Measurements from ENCODE around the gene RAB7A. TPM values are rescaled to one million over a fixed set of nuclear protein-coding genes. Genes with fewer than 3 reads are reported as not detected.
A peak's percentile ranks its signal among the peaks of the same experiment; 100 is the strongest.
"Not testable (repeated sequence)": the region's sequence is repeated elsewhere in the genome, so short reads cannot be mapped to it uniquely, and the experiment has no call there.

RAB7A gene
- total RNA-seq, 1 experiment from 2014 or later: 172 TPM

DNA sequence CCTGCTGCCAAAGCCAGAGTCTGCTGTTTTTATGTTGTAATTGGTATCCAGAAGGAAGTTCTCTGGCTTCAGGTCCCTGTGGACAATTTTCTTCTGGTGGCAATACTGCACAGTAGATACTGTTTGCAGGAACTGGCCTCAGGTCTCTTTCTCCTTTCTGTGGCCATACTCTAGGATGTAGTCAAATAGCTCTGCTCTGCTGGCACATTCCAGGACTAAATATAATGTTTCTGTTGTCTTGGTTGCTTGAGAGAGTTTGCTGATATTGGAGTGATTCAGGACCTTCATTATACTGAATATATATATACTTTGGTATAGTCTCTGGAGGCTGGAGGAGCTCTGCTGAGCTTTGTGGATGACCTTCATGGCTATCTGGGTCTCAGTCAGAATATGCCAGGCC lies 23.1 kb downstream of the RAB7A start:
- TF ChIP-seq, protein P1, sequence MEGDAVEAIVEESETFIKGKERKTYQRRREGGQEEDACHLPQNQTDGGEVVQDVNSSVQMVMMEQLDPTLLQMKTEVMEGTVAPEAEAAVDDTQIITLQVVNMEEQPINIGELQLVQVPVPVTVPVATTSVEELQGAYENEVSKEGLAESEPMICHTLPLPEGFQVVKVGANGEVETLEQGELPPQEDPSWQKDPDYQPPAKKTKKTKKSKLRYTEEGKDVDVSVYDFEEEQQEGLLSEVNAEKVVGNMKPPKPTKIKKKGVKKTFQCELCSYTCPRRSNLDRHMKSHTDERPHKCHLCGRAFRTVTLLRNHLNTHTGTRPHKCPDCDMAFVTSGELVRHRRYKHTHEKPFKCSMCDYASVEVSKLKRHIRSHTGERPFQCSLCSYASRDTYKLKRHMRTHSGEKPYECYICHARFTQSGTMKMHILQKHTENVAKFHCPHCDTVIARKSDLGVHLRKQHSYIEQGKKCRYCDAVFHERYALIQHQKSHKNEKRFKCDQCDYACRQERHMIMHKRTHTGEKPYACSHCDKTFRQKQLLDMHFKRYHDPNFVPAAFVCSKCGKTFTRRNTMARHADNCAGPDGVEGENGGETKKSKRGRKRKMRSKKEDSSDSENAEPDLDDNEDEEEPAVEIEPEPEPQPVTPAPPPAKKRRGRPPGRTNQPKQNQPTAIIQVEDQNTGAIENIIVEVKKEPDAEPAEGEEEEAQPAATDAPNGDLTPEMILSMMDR (IDR thresholded peaks at IDR 0.05; ENCODE audit: unreplicated experiment): no peak
- Mint-ChIP-seq H3K9me3 (ENCODE audit: unreplicated experiment) (no peaks in the 10 kb centered on the region), H3K36me3 (ENCODE audit: insufficient read depth, unreplicated experiment) (peaks cover 19% of the 10 kb centered on the region), H3K27me3 (ENCODE audit: insufficient read depth, unreplicated experiment) (no peaks in the 10 kb centered on the region), H3K27ac (ENCODE audit: low read depth, unreplicated experiment) (no peak overlapping the region), H3K4me3 (ENCODE audit: unreplicated experiment) (no peak overlapping the region), H3K4me1 (ENCODE audit: insufficient read depth, unreplicated experiment) (peaks cover 29% of the 10 kb centered on the region)
- ChIA-PET POLR2A (interaction anchor here (1.0 kb wide), 1 partner anchor 10 kb away, joined by 3 read pairs; no protein-coding TSS in a partner anchor), CTCF (interaction anchor here (0.5 to 0.6 kb wide), 2 partner anchors 9 to 21 kb away, joined by 3 read pairs; no protein-coding TSS in a partner anchor)
- no peak for DNase-seq (ENCODE audit: unreplicated experiment)
- intact Hi-C loops (cut with micrococcal nuclease): no loop called here
- BruUV-seq (replicated peaks): no TSS peak

DNA sequence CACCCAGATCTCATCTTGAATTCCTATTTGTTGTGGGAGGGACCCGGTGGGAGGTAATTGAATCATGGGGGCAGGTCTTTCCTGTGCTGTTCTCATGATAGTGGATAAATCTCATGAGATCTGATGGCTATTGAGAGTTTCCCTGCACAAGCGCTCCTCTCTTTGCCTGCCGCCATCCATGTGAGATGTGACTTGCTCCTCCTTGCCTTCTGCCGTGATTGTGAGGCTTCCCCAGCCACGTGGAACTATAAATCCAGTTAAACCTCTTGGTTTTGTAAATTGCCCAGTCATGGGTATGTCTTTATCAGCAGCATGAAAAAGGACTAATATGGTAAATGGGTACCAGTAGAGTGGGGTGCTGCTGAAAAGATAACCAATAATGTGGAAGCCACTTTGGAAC lies 23.6 kb downstream of the RAB7A start:
- DNase-seq (ENCODE audit: unreplicated experiment); BruUV-seq (replicated peaks); H3K27ac Mint-ChIP-seq (ENCODE audit: low read depth, unreplicated experiment); H3K4me3 Mint-ChIP-seq (ENCODE audit: unreplicated experiment); H3K27me3 Mint-ChIP-seq (ENCODE audit: insufficient read depth, unreplicated experiment); intact Hi-C loops (cut with micrococcal nuclease); H3K9me3 Mint-ChIP-seq (ENCODE audit: unreplicated experiment): not testable (repeated sequence)
- POLR2A ChIA-PET: interaction anchor here (1.0 kb wide), 1 partner anchor 10 kb away, joined by 3 read pairs; no protein-coding TSS in a partner anchor
- H3K36me3 Mint-ChIP-seq (ENCODE audit: insufficient read depth, unreplicated experiment): peaks cover 19% of the 10 kb centered on the region
- CTCF ChIA-PET: interaction anchor here (0.5 to 0.6 kb wide), 2 partner anchors 10 to 20 kb away, joined by 3 read pairs; no protein-coding TSS in a partner anchor
- H3K4me1 Mint-ChIP-seq (ENCODE audit: insufficient read depth, unreplicated experiment): peaks cover 29% of the 10 kb centered on the region

DNA sequence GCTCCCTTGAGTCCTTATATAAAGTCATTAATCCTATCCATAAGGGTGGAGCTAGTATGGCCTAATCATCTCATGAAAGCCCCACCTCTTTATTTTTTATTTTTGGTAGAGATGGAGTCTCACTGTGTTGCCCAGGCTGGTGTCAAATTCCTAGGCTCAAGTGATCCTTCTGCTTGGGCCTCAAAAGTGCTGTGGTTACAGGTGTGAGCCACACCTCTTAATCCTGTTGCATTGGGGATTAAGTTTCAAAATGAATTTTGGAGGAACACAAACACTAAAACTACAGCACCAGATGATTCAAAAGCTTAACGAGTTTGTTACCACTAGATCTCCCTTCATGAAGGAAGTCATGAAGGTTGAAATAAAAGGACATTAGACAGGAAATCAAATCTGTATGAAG lies 27.7 kb downstream of the RAB7A start:
- TF ChIP-seq, protein P1 (IDR thresholded peaks at IDR 0.05; ENCODE audit: unreplicated experiment): no peak
- Mint-ChIP-seq H3K4me3 (ENCODE audit: unreplicated experiment) (no peak overlapping the region), H3K4me1 (ENCODE audit: insufficient read depth, unreplicated experiment) (peaks cover 26% of the 10 kb centered on the region), H3K9me3 (ENCODE audit: unreplicated experiment) (no peaks in the 10 kb centered on the region), H3K27me3 (ENCODE audit: insufficient read depth, unreplicated experiment) (no peaks in the 10 kb centered on the region), H3K36me3 (ENCODE audit: insufficient read depth, unreplicated experiment) (peaks cover 19% of the 10 kb centered on the region), H3K27ac (ENCODE audit: low read depth, unreplicated experiment) (no peak overlapping the region)
- ChIA-PET POLR2A (no interaction called here), CTCF (interaction anchor here (1.1 kb wide), 1 partner anchor 42 kb away, joined by 3 read pairs; no protein-coding TSS in a partner anchor)
- no TSS peak for BruUV-seq (replicated peaks)
- intact Hi-C loops (cut with micrococcal nuclease): no loop called here
- no peak for DNase-seq (ENCODE audit: unreplicated experiment)

DNA sequence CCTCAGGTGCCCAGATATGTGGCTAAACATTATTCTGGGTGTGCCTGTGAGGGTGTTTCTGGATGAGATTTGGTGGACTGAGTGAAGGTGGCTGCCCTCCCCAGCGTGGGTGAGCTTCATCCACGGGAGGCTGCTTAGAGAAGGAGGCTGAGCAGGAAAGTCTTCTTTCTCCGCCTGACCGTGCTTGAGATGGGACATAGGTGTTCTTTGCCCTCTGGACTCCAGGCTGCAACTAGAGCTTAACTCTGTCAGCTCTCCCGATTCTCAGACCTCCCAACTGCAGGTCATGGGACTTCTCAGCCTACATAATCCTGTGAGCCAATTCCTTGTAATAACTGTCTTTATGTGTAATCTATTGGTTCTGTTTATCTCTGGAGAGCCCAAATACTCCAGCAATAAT lies 34.1 kb downstream of the RAB7A start:
- Mint-ChIP-seq H3K4me3 (ENCODE audit: unreplicated experiment) (no peak overlapping the region), H3K4me1 (ENCODE audit: insufficient read depth, unreplicated experiment) (peaks cover 18% of the 10 kb centered on the region), H3K9me3 (ENCODE audit: unreplicated experiment) (no peaks in the 10 kb centered on the region), H3K36me3 (ENCODE audit: insufficient read depth, unreplicated experiment) (peaks cover 7% of the 10 kb centered on the region), H3K27me3 (ENCODE audit: insufficient read depth, unreplicated experiment) (no peaks in the 10 kb centered on the region), H3K27ac (ENCODE audit: low read depth, unreplicated experiment) (peak overlapping the region; percentile 0)
- ChIA-PET CTCF (interaction anchor here (0.6 to 0.9 kb wide), 2 partner anchors 35 to 81 kb away, joined by 3 read pairs; no protein-coding TSS in a partner anchor), POLR2A (interaction anchor here (0.6 to 1.3 kb wide), 4 partner anchors 11 to 101 kb away, joined by 3 to 5 read pairs (median 4); no protein-coding TSS in a partner anchor)
- BruUV-seq (replicated peaks): no TSS peak
- DNase-seq (ENCODE audit: unreplicated experiment): no peak
- TF ChIP-seq, protein P1 (IDR thresholded peaks at IDR 0.05; ENCODE audit: unreplicated experiment): no peak
- intact Hi-C loops (cut with micrococcal nuclease): no loop called here
